ENCODE measurements around the gene ANGEL1. TPM values are rescaled to one million over a fixed set of nuclear protein-coding genes. Genes with fewer than 3 reads are reported as not detected.

The ANGEL1 gene
- total and polyA plus RNA-seq, 2 of the 13 experiments (the other 11 are each of a cell fraction or from before 2014, with no cell fraction given), result 14.3 to 20.1 TPM

DNA sequence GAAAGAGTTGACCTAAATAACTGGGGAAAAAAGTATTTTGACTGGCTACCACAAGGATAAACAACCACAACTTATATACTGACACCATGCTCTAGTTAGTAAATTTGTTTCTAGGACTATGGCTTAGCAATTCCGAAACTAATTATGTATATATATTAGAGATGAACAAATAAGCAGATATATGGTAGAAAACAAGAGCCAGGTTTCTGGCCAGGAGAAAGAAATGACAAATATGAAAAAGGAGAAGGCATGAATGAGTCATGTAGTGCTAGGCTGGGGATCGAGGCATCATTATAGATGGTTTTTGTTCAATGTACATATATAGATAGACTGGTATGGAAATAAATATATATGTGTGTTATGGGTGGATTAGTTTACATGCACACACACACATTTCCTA lies 8.0 kb upstream of the ANGEL1 start:
- Histone ChIP-seq H3K4me1 (ENCODE audit: insufficient read depth, low read length) (no peaks in the 10 kb centered on the region), H3K27me3 (ENCODE audit: control insufficient read depth in 1 of 2, insufficient read depth in 2 of 2, low read length in 2 of 2) (peaks cover 0 to 17% of the 10 kb centered on the region in 2 experiments; a peak in 1 of 5 replicates), H3K9me3 (ENCODE audit: low read length) (no peaks in the 10 kb centered on the region), H3K27ac (ENCODE audit: extremely low read length, insufficient read depth, low read length) (no peak overlapping the region), H2AFZ (ENCODE audit: low read length) (no peak overlapping the region), H3K4me2 (ENCODE audit: low read depth, low read length) (no peak overlapping the region), H4K20me1 (ENCODE audit: insufficient read depth, low read length) (no peaks in the 10 kb centered on the region), H3K4me3 (replicated peaks in 1 of 3; ENCODE audit: insufficient read depth in 1 of 3, low read depth in 2 of 3, low read length in 3 of 3) (no peak overlapping the region), H3K9ac (ENCODE audit: insufficient read depth, low read depth, low read length) (no peak overlapping the region), H3K36me3 (replicated peaks in 1 of 2; ENCODE audit: control insufficient read depth in 1 of 2, insufficient read depth in 2 of 2, low read length in 2 of 2) (no peaks in the 10 kb centered on the region), H3K79me2 (ENCODE audit: insufficient read depth, low read length) (no peaks in the 10 kb centered on the region)
- in situ Hi-C loops (cut with HindIII; ENCODE audit: extremely low pct_ligation_motif_present, low pct_unique_long_range_greater_than_20kb), result no loop called here
- WGBS (ENCODE audit: low lambda C conversion rate), result 38% methylated on average over 2 of the region's 2 CpGs
- intact Hi-C loops (cut with micrococcal nuclease; ENCODE audit: unreplicated experiment), result no loop called here
- ChIA-PET CTCF (ENCODE audit: low intra/inter-chr PET ratio, low total read pairs) (no interaction called here), POLR2A (interaction anchor here (0.6 kb wide), 1 partner anchor 131 kb away, joined by 3 read pairs; no protein-coding TSS in a partner anchor)
- DNase-seq (ENCODE audit: low spot score) (no peak), ATAC-seq (no peak), FAIRE-seq (no peak)
- BruUV-seq (replicated peaks), result no TSS peak
- TF ChIP-seq SUZ12 (IDR thresholded peaks at IDR 0.05; ENCODE audit: low read depth, low read length), result no peak
- TF ChIP-seq, protein P1, sequence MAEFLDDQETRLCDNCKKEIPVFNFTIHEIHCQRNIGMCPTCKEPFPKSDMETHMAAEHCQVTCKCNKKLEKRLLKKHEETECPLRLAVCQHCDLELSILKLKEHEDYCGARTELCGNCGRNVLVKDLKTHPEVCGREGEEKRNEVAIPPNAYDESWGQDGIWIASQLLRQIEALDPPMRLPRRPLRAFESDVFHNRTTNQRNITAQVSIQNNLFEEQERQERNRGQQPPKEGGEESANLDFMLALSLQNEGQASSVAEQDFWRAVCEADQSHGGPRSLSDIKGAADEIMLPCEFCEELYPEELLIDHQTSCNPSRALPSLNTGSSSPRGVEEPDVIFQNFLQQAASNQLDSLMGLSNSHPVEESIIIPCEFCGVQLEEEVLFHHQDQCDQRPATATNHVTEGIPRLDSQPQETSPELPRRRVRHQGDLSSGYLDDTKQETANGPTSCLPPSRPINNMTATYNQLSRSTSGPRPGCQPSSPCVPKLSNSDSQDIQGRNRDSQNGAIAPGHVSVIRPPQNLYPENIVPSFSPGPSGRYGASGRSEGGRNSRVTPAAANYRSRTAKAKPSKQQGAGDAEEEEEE (CRISPR knock-in tag; IDR thresholded peaks at IDR 0.05; ENCODE audit: borderline replicate concordance), result no peak
- TF ChIP-seq ZNF780A (CRISPR knock-in tag; IDR thresholded peaks at IDR 0.05), result no peak
- TF ChIP-seq MIER2 (CRISPR knock-in tag; IDR thresholded peaks at IDR 0.05), result no peak
- TF ChIP-seq, protein P2, sequence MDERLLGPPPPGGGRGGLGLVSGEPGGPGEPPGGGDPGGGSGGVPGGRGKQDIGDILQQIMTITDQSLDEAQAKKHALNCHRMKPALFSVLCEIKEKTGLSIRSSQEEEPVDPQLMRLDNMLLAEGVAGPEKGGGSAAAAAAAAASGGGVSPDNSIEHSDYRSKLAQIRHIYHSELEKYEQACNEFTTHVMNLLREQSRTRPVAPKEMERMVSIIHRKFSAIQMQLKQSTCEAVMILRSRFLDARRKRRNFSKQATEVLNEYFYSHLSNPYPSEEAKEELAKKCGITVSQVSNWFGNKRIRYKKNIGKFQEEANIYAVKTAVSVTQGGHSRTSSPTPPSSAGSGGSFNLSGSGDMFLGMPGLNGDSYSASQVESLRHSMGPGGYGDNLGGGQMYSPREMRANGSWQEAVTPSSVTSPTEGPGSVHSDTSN (CRISPR knock-in tag; IDR thresholded peaks at IDR 0.05), result no peak
- TF ChIP-seq ZNF317 (CRISPR knock-in tag; IDR thresholded peaks at IDR 0.05), result no peak
- no peak for TF ChIP-seq ZC3H4 (CRISPR knock-in tag; IDR thresholded peaks at IDR 0.05; ENCODE audit: borderline replicate concordance)
- TF ChIP-seq MXI1 (IDR thresholded peaks at IDR 0.05; ENCODE audit: borderline replicate concordance, low read depth, low read length), result no peak
- no peak for TF ChIP-seq YEATS4 (CRISPR knock-in tag; IDR thresholded peaks at IDR 0.05; ENCODE audit: borderline replicate concordance)
- TF ChIP-seq, protein P3, sequence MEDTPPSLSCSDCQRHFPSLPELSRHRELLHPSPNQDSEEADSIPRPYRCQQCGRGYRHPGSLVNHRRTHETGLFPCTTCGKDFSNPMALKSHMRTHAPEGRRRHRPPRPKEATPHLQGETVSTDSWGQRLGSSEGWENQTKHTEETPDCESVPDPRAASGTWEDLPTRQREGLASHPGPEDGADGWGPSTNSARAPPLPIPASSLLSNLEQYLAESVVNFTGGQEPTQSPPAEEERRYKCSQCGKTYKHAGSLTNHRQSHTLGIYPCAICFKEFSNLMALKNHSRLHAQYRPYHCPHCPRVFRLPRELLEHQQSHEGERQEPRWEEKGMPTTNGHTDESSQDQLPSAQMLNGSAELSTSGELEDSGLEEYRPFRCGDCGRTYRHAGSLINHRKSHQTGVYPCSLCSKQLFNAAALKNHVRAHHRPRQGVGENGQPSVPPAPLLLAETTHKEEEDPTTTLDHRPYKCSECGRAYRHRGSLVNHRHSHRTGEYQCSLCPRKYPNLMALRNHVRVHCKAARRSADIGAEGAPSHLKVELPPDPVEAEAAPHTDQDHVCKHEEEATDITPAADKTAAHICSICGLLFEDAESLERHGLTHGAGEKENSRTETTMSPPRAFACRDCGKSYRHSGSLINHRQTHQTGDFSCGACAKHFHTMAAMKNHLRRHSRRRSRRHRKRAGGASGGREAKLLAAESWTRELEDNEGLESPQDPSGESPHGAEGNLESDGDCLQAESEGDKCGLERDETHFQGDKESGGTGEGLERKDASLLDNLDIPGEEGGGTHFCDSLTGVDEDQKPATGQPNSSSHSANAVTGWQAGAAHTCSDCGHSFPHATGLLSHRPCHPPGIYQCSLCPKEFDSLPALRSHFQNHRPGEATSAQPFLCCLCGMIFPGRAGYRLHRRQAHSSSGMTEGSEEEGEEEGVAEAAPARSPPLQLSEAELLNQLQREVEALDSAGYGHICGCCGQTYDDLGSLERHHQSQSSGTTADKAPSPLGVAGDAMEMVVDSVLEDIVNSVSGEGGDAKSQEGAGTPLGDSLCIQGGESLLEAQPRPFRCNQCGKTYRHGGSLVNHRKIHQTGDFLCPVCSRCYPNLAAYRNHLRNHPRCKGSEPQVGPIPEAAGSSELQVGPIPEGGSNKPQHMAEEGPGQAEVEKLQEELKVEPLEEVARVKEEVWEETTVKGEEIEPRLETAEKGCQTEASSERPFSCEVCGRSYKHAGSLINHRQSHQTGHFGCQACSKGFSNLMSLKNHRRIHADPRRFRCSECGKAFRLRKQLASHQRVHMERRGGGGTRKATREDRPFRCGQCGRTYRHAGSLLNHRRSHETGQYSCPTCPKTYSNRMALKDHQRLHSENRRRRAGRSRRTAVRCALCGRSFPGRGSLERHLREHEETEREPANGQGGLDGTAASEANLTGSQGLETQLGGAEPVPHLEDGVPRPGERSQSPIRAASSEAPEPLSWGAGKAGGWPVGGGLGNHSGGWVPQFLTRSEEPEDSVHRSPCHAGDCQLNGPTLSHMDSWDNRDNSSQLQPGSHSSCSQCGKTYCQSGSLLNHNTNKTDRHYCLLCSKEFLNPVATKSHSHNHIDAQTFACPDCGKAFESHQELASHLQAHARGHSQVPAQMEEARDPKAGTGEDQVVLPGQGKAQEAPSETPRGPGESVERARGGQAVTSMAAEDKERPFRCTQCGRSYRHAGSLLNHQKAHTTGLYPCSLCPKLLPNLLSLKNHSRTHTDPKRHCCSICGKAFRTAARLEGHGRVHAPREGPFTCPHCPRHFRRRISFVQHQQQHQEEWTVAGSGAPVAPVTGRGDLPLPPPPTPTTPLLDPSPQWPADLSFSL (CRISPR knock-in tag; IDR thresholded peaks at IDR 0.05), result no peak
- no peak for TF ChIP-seq KDM5A (IDR thresholded peaks at IDR 0.05; ENCODE audit: borderline replicate concordance, low read length)
- TF ChIP-seq, protein P4, sequence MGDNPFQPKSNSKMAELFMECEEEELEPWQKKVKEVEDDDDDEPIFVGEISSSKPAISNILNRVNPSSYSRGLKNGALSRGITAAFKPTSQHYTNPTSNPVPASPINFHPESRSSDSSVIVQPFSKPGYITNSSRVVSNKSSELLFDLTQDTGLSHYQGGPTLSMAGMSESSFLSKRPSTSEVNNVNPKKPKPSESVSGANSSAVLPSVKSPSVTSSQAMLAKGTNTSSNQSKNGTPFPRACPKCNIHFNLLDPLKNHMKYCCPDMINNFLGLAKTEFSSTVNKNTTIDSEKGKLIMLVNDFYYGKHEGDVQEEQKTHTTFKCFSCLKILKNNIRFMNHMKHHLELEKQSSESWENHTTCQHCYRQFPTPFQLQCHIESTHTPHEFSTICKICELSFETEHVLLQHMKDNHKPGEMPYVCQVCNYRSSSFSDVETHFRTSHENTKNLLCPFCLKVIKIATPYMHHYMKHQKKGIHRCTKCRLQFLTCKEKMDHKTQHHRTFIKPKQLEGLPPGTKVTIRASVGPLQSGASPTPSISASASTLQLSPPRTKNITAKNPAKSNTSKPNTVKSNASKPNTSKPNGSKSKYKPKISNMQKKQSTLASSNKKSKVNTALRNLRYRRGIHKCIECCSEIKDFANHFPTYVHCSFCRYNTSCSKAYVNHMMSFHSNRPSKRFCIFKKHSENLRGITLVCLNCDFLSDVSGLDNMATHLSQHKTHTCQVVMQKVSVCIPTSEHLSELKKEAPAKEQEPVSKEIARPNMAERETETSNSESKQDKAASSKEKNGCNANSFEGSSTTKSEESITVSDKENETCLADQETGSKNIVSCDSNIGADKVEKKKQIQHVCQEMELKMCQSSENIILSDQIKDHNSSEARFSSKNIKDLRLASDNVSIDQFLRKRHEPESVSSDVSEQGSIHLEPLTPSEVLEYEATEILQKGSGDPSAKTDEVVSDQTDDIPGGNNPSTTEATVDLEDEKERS (CRISPR knock-in tag; IDR thresholded peaks at IDR 0.05), result no peak

All from HepG2 (cell line).